Rectal smooth muscle tissue (tissue), 1 donor: ENCODE data around the gene UNC79.
"Not testable (repeated sequence)": the region's sequence is repeated elsewhere in the genome, so short reads cannot be mapped to it uniquely, and the experiment has no call there.

Source experiments
- H3K27ac ChIP-seq: one replicate; pipeline ENCODE4 v1.7.0; 2013; ENCODE audit warnings: low read depth, low read length, inconsistent platforms
- H3K27me3 ChIP-seq: one replicate; pipeline ENCODE4 v1.7.0; 2013; ENCODE audit warnings: low read length; ENCODE audit not compliant: control insufficient read depth, insufficient read depth
- H3K36me3 ChIP-seq: one replicate; pipeline ENCODE4 v1.7.0; 2013; ENCODE audit warnings: low read length; ENCODE audit not compliant: control insufficient read depth, insufficient read depth
- H3K4me1 ChIP-seq: one replicate; pipeline ENCODE4 v1.7.0; 2013; ENCODE audit warnings: low read length; ENCODE audit not compliant: control insufficient read depth, insufficient read depth
- H3K4me3 ChIP-seq: one replicate; pipeline ENCODE4 v1.7.0; 2013; ENCODE audit warnings: low read length
- H3K9ac ChIP-seq: one replicate; pipeline ENCODE4 v1.7.0; 2013; ENCODE audit warnings: low read length

The UNC79 gene

GRCh38 chr14:93456356-93456755, 25.6 kb downstream of the UNC79 start:
- H3K9ac ChIP-seq = no peak overlapping the region
- no peaks in the 10 kb centered on the region for H3K4me1 ChIP-seq
- H3K36me3 ChIP-seq = no peaks in the 10 kb centered on the region
- no peak overlapping the region for H3K27ac ChIP-seq
- H3K4me3 ChIP-seq = no peak overlapping the region
- no peaks in the 10 kb centered on the region for H3K27me3 ChIP-seq

GRCh38 chr14:93458234-93458633, 27.5 kb downstream of the UNC79 start:
- H3K36me3 ChIP-seq = no peaks in the 10 kb centered on the region
- H3K9ac ChIP-seq = no peak overlapping the region
- no peaks in the 10 kb centered on the region for H3K4me1 ChIP-seq
- H3K27me3 ChIP-seq = no peaks in the 10 kb centered on the region
- no peak overlapping the region for H3K27ac ChIP-seq
- no peak overlapping the region for H3K4me3 ChIP-seq

GRCh38 chr14:93462479-93462878, 31.7 kb downstream of the UNC79 start:
- H3K4me1 ChIP-seq = no peaks in the 10 kb centered on the region
- H3K27me3 ChIP-seq = no peaks in the 10 kb centered on the region
- no peaks in the 10 kb centered on the region for H3K36me3 ChIP-seq
- no peak overlapping the region for H3K27ac ChIP-seq
- H3K9ac ChIP-seq = no peak overlapping the region
- H3K4me3 ChIP-seq = no peak overlapping the region

- Histone ChIP-seq H3K9ac (no peak overlapping the region), H3K4me3 (no peak overlapping the region), H3K36me3 (no peaks in the 10 kb centered on the region), H3K27ac (no peak overlapping the region), H3K4me1 (no peaks in the 10 kb centered on the region), H3K27me3 (no peaks in the 10 kb centered on the region)
These were observed 33.5 kb downstream of the UNC79 start for GRCh38 chr14:93464271-93464670.

- Histone ChIP-seq H3K27me3 (no peaks in the 10 kb centered on the region), H3K27ac (no peak overlapping the region), H3K36me3 (no peaks in the 10 kb centered on the region), H3K4me3 (no peak overlapping the region), H3K4me1 (no peaks in the 10 kb centered on the region), H3K9ac (no peak overlapping the region)
These were observed 44.7 kb downstream of the UNC79 start for GRCh38 chr14:93475471-93475870.

GRCh38 chr14:93476305-93476704, 45.6 kb downstream of the UNC79 start:
- no peaks in the 10 kb centered on the region for H3K36me3 ChIP-seq

GRCh38 chr14:93479074-93479473, 48.3 kb downstream of the UNC79 start:
- not testable (repeated sequence) for H3K27ac ChIP-seq, H3K9ac ChIP-seq, H3K4me3 ChIP-seq, H3K4me1 ChIP-seq, H3K27me3 ChIP-seq, H3K36me3 ChIP-seq

More at GRCh38 chr14:93476305-93476704, 45.6 kb downstream of the UNC79 start:
- Histone ChIP-seq H3K9ac (no peak overlapping the region), H3K4me3 (no peak overlapping the region), H3K27ac (no peak overlapping the region), H3K27me3 (no peaks in the 10 kb centered on the region), H3K4me1 (no peaks in the 10 kb centered on the region)

GRCh38 chr14:93480867-93481266, 50.1 kb downstream of the UNC79 start:
- Histone ChIP-seq H3K27ac (no peak overlapping the region), H3K36me3 (no peaks in the 10 kb centered on the region), H3K4me1 (no peaks in the 10 kb centered on the region), H3K9ac (no peak overlapping the region), H3K27me3 (no peaks in the 10 kb centered on the region), H3K4me3 (no peak overlapping the region)

- Histone ChIP-seq H3K4me3 (no peak overlapping the region), H3K4me1 (no peaks in the 10 kb centered on the region), H3K36me3 (no peaks in the 10 kb centered on the region), H3K9ac (no peak overlapping the region), H3K27me3 (no peaks in the 10 kb centered on the region), H3K27ac (no peak overlapping the region)
These were observed 51.0 kb downstream of the UNC79 start for GRCh38 chr14:93481758-93482157.

GRCh38 chr14:93490001-93490400, 59.3 kb downstream of the UNC79 start:
- Histone ChIP-seq H3K4me3 (no peak overlapping the region), H3K9ac (no peak overlapping the region), H3K27ac (no peak overlapping the region)

GRCh38 chr14:93493054-93493453, 62.3 kb downstream of the UNC79 start:
- Histone ChIP-seq H3K36me3 (no peaks in the 10 kb centered on the region), H3K27ac (no peak overlapping the region), H3K9ac (no peak overlapping the region), H3K27me3 (no peaks in the 10 kb centered on the region), H3K4me1 (no peaks in the 10 kb centered on the region), H3K4me3 (no peak overlapping the region)

More at GRCh38 chr14:93490001-93490400, 59.3 kb downstream of the UNC79 start:
- no peaks in the 10 kb centered on the region for H3K27me3 ChIP-seq
- H3K36me3 ChIP-seq = no peaks in the 10 kb centered on the region
- H3K4me1 ChIP-seq = no peaks in the 10 kb centered on the region

GRCh38 chr14:93493622-93494021, 62.9 kb downstream of the UNC79 start:
- H3K4me3 ChIP-seq, H3K9ac ChIP-seq, H3K27me3 ChIP-seq, H3K27ac ChIP-seq, H3K4me1 ChIP-seq, H3K36me3 ChIP-seq: not testable (repeated sequence)

- Histone ChIP-seq H3K36me3 (no peaks in the 10 kb centered on the region), H3K9ac (no peak overlapping the region), H3K4me3 (no peak overlapping the region), H3K27ac (no peak overlapping the region), H3K4me1 (no peaks in the 10 kb centered on the region), H3K27me3 (no peaks in the 10 kb centered on the region)
These were observed 66.4 kb downstream of the UNC79 start for GRCh38 chr14:93496856-93497741.
